ENCODE results near the gene CPNE1.

CPNE1 gene

DNA sequence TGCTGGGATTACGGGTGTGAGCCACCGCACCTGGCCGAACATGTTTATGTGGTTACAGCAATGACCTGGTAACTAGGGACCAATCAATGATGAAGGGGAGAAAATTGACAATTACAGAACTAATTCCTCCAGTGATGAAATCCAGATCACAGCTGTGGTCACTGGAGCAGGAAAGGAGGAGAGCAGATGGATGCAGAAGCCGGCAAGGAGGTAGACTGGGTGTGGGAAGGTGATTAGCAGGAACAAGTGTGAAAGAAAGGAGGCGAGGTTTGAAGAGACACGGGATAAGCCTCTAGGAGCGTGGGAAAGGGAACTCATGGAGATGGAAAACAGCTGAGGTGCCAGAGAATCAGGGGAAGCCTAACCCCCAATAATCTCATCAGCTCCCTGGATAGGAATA lies 66.2 kb downstream of the CPNE1 start:
- TF ChIP-seq, protein P1, sequence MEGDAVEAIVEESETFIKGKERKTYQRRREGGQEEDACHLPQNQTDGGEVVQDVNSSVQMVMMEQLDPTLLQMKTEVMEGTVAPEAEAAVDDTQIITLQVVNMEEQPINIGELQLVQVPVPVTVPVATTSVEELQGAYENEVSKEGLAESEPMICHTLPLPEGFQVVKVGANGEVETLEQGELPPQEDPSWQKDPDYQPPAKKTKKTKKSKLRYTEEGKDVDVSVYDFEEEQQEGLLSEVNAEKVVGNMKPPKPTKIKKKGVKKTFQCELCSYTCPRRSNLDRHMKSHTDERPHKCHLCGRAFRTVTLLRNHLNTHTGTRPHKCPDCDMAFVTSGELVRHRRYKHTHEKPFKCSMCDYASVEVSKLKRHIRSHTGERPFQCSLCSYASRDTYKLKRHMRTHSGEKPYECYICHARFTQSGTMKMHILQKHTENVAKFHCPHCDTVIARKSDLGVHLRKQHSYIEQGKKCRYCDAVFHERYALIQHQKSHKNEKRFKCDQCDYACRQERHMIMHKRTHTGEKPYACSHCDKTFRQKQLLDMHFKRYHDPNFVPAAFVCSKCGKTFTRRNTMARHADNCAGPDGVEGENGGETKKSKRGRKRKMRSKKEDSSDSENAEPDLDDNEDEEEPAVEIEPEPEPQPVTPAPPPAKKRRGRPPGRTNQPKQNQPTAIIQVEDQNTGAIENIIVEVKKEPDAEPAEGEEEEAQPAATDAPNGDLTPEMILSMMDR (IDR thresholded peaks at IDR 0.05; ENCODE audit: low read depth, low read length), result no peak
- no peak for DNase-seq (ENCODE audit: low read depth in 2 of 2)
- H3K4me3 ChIP-seq (replicated peaks in 1 of 2; ENCODE audit: low read depth in 2 of 2, low read length in 2 of 2), result no peak overlapping the region

DNA sequence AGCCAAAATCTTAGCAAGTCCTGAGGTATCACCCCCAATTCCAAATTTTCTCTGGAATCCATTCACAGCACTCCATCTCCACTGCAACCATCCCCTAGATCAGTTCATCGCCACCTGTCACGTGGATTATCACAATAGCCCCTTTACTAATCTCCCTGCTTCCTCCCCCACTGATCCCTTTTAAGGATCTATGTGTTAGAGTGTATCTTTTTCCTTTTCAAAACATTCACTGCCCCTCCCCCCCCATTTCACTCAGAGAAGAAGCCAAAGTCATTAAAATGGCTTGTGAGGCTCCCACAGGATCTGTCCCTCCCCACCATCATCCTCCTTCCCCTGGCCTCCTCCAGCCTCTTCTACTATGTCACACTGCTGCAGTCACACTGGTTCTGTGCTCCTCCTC lies 67.5 kb downstream of the CPNE1 start:
- no peak overlapping the region for H3K4me3 ChIP-seq (replicated peaks in 1 of 2; ENCODE audit: low read depth in 2 of 2, low read length in 2 of 2)
- TF ChIP-seq, protein P1 (IDR thresholded peaks at IDR 0.05; ENCODE audit: low read depth, low read length), result no peak
- DNase-seq (ENCODE audit: low read depth in 2 of 2), result no peak

DNA sequence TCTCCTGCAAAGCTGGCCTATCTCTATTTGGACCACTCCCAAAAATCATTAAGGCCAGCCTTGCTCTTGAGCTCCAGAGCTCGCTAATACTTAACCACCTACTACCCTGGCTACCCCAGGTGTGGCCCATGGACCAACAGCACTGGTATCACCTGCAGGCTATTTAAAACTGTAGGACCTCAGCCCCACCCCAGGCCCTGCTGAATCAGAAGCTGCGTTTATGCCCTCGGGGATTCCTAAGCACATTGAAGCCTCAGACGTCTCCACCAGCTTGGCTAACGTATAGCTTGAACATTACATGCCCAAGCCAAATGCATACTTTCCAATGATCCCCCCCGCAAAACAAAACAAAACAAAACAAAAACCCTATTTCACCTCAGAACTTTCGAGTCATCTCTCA lies 68.8 kb downstream of the CPNE1 start:
- DNase-seq (ENCODE audit: low read depth in 2 of 2), result no peak
- no peak overlapping the region for H3K4me3 ChIP-seq (replicated peaks in 1 of 2; ENCODE audit: low read depth in 2 of 2, low read length in 2 of 2)
- TF ChIP-seq, protein P1 (IDR thresholded peaks at IDR 0.05; ENCODE audit: low read depth, low read length), result no peak

DNA sequence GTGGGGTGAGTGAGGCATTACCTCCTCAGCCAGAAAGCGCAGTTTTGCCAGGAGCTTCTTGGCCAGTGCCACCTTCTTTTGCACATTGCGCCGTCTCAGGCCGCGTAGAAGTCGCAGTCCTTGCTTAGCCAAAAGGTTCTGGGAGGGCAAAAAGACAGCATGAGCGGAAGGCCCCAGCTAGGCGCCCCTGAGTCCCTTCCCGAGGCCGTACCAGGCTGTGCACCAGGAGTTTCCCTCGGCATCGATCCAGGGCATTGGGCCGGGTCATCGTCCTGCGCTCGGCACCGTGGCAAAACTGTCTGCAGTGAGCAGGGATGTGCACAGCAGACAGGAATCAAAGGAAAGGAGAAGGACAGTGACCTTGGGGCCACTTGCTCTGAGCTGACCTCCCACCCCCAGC lies 69.2 kb downstream of the CPNE1 start:
- no peak overlapping the region for H3K4me3 ChIP-seq (replicated peaks in 1 of 2; ENCODE audit: low read depth in 2 of 2, low read length in 2 of 2)
- TF ChIP-seq, protein P1 (IDR thresholded peaks at IDR 0.05; ENCODE audit: low read depth, low read length), result no peak
- no peak for DNase-seq (ENCODE audit: low read depth in 2 of 2)

DNA sequence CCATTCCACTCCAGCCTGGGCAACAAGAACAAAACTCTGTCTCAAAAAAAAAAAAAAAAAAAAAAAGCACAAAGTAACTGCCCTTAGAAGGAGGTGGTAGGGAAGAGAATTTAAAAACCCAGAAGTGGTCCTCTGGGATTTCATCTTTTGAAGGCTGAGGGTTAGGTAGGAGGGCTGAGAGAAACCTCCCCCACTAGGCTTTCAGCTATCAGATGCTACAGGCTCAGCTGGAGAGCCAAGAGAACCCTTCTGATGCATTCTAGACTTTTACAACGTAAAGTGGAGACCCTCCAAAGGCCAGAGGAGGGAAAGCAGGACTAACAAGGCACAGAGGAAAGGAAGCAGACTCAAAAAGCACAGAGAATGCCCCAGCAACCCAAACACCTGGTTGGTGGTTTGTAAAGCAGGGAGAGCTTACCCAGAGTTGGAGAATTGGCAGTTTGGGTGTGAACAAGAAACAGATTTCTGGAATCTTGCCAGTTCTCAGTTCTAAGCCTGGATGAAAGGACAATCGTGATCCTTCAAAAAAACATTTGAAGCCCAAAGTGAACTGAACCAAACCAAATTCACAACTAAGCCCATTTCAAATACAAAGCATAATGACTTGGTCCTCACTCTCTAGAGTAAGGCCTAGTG lies 72.2 kb downstream of the CPNE1 start:
- TF ChIP-seq, protein P1 (IDR thresholded peaks at IDR 0.05; ENCODE audit: low read depth, low read length), result no peak
- H3K4me3 ChIP-seq (replicated peaks in 1 of 2; ENCODE audit: low read depth in 2 of 2, low read length in 2 of 2), result no peak overlapping the region
- no peak for DNase-seq (ENCODE audit: low read depth in 2 of 2)

DNA sequence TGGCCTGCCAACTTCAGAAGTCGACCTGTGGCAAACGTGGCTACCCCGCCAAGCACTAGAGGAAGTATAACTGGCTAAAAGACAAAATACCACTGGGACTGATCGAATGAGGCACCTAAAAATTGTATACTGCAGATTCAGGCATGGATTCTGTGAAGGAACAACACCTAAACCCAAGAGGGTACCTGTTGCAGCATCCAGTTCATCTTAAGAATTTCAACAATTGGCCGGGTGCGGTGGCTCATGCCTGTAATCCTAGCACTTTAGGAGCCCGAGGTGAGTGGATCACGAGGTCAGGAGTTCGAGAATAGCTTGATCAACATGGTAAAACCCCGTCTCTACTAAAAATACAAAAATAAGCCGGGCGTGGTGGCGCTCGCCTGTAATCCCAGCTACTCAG lies 76.3 kb downstream of the CPNE1 start:
- no peak for DNase-seq (ENCODE audit: low read depth in 2 of 2)
- TF ChIP-seq, protein P1 (IDR thresholded peaks at IDR 0.05; ENCODE audit: low read depth, low read length), result no peak
- H3K4me3 ChIP-seq (replicated peaks in 1 of 2; ENCODE audit: low read depth in 2 of 2, low read length in 2 of 2), result no peak overlapping the region

DNA sequence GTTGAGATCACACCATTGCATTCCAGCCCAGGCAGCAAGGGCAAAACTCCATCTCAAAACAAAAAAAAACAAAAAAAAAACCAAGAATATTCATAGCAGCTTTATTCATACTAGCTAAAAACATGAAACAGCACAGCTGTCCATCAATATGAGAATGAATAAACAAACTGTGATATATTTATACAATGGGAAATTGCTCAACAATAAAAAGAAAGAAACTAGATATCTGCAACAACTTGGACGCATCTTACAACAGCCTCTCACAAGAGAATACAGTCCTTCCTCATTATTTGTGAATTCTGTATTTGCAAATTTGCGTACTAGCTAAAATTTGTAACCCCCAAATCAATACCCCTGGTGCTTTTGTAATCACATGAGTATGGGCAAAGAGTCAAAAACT lies 77.3 kb downstream of the CPNE1 start:
- DNase-seq (ENCODE audit: low read depth in 2 of 2), result no peak
- no peak overlapping the region for H3K4me3 ChIP-seq (replicated peaks in 1 of 2; ENCODE audit: low read depth in 2 of 2, low read length in 2 of 2)
- TF ChIP-seq, protein P1 (IDR thresholded peaks at IDR 0.05; ENCODE audit: low read depth, low read length), result no peak
